GM21825 (cell line): ENCODE results near the gene TACC2.
"Not testable (repeated sequence)": the region's sequence is repeated elsewhere in the genome, so short reads cannot be mapped to it uniquely, and the experiment has no call there.

ENCODE experiments used
- ATAC-seq: cut with Tn5 transposase; IDR thresholded peaks from one replicate; pipeline ENCODE4 v1.9.1; 2021; ENCODE audit warnings: mild to moderate bottlenecking, moderate library complexity; ENCODE audit not compliant: unreplicated experiment

The TACC2 gene

DNA sequence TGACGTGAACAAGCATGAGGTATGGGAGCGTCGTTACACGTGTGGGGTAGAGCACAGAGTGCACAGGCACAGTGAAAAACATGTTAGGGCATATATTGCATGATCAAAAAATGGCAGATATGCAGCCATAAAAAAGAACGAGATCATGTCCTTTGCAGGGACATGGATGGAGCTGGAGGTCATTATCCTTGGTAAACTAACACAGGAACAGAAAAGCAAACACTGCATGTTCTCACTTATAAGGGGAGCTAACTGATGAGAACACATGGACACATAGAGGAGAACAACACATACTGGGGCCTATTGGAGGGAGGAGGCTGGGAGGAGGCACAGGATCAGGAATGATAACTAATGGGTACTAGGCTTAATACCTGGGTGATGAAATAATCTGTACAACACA is 66.3 kb downstream of the TACC2 start:
- ATAC-seq: no peak

DNA sequence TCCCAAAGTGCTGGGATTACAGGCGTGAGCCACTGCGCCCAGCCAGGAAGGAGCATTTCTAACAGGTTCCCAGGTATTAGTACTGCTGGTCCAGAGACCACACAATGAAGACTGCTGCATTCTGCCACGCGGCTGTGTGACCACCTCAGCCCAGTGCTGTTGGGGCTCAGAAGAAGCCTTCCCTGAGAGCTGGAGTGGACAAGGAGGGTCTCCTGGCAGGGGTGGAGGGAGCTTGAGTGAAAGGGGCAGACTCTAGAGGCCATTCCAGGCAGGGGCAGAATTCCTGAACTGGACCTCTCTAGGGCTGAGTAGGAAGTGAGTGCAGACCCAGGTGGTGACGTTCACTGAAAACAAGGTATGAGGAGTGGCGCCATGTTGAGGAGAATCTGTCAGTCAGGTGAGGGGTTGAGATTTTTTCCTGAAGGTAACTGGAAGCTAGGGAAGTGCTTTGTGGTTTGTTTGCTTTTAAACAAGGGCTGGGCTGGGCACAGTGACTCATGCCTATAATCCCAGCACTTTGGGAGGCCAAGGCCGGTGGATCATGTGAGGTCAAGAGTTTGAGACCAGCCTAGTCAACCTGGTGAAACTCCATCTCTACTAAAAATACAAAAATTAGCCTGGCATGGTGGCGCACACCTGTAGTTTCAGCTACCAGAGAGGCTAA is 67.6 kb downstream of the TACC2 start:
- ATAC-seq: no peak

DNA sequence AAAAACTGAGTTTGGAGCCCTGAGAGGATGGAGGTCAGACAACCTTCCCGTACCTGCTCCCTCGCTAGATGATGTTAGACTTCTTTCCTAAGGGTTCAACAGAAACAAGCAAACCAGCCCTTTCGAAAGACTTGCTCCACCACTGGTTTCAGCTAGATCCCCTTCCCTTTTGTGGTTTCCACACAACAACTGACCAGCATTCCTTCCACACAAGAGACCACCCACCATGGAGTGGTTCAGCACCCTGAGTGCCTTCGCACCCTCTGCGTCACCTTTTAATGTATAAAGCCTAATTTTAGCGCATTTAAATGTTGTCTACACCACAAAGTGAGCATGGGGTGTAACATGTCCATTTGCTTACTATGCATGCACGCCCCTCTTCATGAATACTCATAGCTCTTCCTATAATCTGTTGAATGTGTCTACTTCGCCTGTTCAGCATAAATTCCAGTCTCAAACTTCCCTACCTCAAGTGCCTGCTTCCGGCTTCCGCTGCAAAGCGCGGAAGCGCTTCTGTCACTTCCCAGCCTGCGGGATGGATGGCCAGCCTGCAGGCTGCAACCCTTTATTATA is 69.0 kb downstream of the TACC2 start:
- ATAC-seq: no peak

DNA sequence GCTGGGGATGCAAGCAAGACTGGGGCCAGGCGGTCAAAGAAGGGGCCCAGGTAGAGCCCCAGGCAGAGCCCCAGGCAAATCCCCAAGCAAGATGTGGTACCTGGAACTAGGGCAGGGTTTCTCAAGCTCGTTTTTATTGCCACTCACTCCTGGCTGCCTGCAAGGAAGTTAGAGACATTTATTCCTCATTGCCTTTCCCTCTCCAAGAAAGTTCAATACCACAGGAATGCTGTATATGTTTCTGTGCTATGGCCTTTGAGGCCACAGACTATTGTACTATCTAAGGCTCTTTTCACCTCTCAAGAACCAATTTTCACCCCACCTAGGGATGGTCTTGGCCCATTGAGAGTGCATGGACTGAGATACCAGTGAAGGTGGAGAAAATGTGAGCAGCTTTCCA is 71.3 kb downstream of the TACC2 start:
- ATAC-seq: no peak

- no peak for ATAC-seq
Measured at GRCh38 chr10:122062831-122063674, 74.1 kb downstream of the TACC2 start.

- not testable (repeated sequence) for ATAC-seq
Measured at GRCh38 chr10:122066337-122066939, 77.5 kb downstream of the TACC2 start.

- ATAC-seq: no peak
Measured at GRCh38 chr10:122068844-122069243, 79.9 kb downstream of the TACC2 start.

GRCh38 chr10:122072491-122072890 is 83.5 kb downstream of the TACC2 start:
- no peak for ATAC-seq

- ATAC-seq: no peak
Measured at GRCh38 chr10:122073508-122073907, 84.5 kb downstream of the TACC2 start.

DNA sequence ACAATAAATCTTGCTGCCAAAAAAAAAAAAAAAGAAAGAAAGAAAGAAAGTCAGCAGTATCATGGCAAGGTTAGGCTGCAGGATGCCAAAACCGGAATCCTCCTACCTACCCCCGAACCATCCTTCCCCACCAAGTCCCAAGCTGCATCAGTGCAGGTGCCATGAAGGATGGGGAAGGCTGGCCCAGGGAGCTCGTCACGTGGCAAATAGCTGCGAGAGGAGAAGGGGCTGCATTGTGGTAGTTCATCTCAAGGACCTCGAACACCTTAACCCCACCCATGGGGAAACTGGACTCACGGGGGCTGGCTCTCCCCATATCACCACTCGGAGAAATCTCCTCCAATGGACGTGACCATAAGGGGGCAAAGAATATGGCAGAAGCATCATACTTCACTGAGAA is 86.2 kb downstream of the TACC2 start:
- ATAC-seq: no peak

GRCh38 chr10:122075876-122076275 is 86.9 kb downstream of the TACC2 start:
- not testable (repeated sequence) for ATAC-seq

GRCh38 chr10:122077311-122077875 is 88.4 kb downstream of the TACC2 start:
- no peak for ATAC-seq

GRCh38 chr10:122078326-122078725 is 89.4 kb downstream of the TACC2 start:
- ATAC-seq: no peak

GRCh38 chr10:122078965-122079795 is 90.2 kb downstream of the TACC2 start:
- ATAC-seq: no peak

GRCh38 chr10:122082616-122083477 is 93.9 kb downstream of the TACC2 start:
- no peak for ATAC-seq

- ATAC-seq: no peak
Measured at GRCh38 chr10:122083478-122084025, 94.6 kb downstream of the TACC2 start.

DNA sequence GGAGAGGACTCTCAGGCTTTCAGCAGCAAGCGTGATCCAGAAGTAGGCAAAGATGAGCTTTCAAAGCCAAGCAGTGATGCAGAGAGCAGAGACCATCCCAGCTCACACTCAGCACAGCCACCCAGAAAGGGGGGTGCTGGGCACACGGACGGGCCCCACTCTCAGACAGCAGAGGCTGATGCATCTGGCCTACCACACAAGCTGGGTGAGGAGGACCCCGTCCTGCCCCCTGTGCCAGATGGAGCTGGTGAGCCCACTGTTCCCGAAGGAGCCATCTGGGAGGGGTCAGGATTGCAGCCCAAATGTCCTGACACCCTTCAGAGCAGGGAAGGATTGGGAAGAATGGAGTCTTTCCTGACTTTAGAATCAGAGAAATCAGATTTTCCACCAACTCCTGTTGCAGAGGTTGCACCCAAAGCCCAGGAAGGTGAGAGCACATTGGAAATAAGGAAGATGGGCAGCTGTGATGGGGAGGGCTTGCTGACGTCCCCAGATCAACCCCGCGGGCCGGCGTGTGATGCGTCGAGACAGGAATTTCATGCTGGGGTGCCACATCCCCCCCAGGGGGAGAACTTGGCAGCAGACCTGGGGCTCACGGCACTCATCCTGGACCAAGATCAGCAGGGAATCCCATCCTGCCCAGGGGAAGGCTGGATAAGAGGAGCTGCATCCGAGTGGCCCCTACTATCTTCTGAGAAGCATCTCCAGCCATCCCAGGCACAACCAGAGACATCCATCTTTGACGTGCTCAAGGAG is 95.5 kb downstream of the TACC2 start:
- no peak for ATAC-seq

GRCh38 chr10:122085423-122085911 is 96.5 kb downstream of the TACC2 start:
- no peak for ATAC-seq
